Ovary (tissue), 3 donors: ENCODE results near the gene MBD3.

Source experiments
- POLR2A ChIP-seq: fragments of 450-650 bp; IDR thresholded peaks from one replicate; pipeline ENCODE4 v1.6.1; 2017; ENCODE audit warnings: antibody characterized with exemption, mild to moderate bottlenecking, moderate library complexity
- TF ChIP-seq, protein P1 (sequence below), 3 donors: fragments of 450-650 bp in 2 of 3; fragments of 200-600 bp in 1 of 3; IDR thresholded peaks; one replicate each; pipeline versions ENCODE4 v1.5.1 to v1.8.0; 2016 to 2022; ENCODE audit warnings: antibody characterized with exemption in 3 of 3, mild to moderate bottlenecking in 1 of 3
- donor health status: DM: no; HTN: no; CAD: no.

DNA sequence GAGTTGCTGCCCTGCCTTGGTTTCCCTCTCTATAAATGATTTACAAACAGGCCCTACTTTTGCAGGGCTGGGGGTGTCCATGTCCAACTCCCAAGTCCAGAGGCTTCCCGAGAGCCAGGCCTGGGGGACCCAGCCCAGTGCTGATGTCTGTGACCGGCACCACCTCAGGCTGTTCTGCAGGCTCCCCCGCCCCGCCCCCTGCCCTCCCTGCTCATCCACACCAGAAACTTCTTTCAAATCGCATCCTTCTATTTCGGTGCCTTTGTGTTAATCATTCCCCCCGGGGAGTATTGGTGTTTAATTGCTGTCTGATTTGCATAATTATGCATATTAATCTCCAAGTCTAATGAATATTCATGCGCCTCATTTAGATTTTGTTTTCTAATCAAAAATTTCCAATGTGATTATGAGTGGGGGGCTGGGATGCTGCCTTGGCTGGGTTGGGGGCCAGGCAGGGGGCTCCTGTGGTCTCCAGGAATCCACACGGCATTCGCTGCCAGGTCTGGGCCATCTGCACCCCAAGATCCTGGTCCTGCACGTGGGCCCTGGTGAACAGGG, 40.7 kb upstream of the MBD3 start:
- no peak for TF ChIP-seq POLR2A
- TF ChIP-seq, protein P1, sequence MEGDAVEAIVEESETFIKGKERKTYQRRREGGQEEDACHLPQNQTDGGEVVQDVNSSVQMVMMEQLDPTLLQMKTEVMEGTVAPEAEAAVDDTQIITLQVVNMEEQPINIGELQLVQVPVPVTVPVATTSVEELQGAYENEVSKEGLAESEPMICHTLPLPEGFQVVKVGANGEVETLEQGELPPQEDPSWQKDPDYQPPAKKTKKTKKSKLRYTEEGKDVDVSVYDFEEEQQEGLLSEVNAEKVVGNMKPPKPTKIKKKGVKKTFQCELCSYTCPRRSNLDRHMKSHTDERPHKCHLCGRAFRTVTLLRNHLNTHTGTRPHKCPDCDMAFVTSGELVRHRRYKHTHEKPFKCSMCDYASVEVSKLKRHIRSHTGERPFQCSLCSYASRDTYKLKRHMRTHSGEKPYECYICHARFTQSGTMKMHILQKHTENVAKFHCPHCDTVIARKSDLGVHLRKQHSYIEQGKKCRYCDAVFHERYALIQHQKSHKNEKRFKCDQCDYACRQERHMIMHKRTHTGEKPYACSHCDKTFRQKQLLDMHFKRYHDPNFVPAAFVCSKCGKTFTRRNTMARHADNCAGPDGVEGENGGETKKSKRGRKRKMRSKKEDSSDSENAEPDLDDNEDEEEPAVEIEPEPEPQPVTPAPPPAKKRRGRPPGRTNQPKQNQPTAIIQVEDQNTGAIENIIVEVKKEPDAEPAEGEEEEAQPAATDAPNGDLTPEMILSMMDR (IDR thresholded peaks at IDR 0.05): no peak
